Stimulated activated CD8-positive, alpha-beta memory T cell treated with anti-CD3 and anti-CD28 coated beads, Interleukin-15, amount 100 ng/mL, for 4 hours (primary cell): ENCODE results near the gene SLC25A23.
"Not testable (repeated sequence)": the region's sequence is repeated elsewhere in the genome, so short reads cannot be mapped to it uniquely, and the experiment has no call there.

Experiments used
- DNase-seq, 2 donors: peaks; one replicate each; pipeline ENCODE4 v3.0.0-alpha.2; 2020; ENCODE audit warnings: low read depth in 2 of 2

Gene SLC25A23

GRCh38 chr19:6459262-6460098 is at the start of gene SLC25A23:
SLC25A23 (minus strand) TSS chr19:6459792; CDS start chr19:6459628, 164 bp downstream.
- DNase-seq, result peak; percentile 21 to 40

- DNase-seq, result not testable (repeated sequence)
Observed at GRCh38 chr19:6508028-6508771, 48.6 kb upstream of the SLC25A23 start.

- no peak for DNase-seq
Observed at GRCh38 chr19:6503407-6504201, 44.0 kb upstream of the SLC25A23 start.

- no peak for DNase-seq
Observed at GRCh38 chr19:6501740-6502648, 42.4 kb upstream of the SLC25A23 start, which contains the start of gene TUBB4A. TUBB4A (minus strand) TSS chr19:6502309; CDS start chr19:6502212, 97 bp downstream.

- DNase-seq, result no peak
Observed at GRCh38 chr19:6500837-6501739, 41.5 kb upstream of the SLC25A23 start.

GRCh38 chr19:6499052-6499790 is 39.6 kb upstream of the SLC25A23 start:
- no peak for DNase-seq

GRCh38 chr19:6498294-6499036 is 38.9 kb upstream of the SLC25A23 start:
- no peak for DNase-seq

GRCh38 chr19:6495947-6496346 is 36.4 kb upstream of the SLC25A23 start:
- DNase-seq, result no peak

GRCh38 chr19:6494438-6495036 is 34.9 kb upstream of the SLC25A23 start:
- no peak for DNase-seq

GRCh38 chr19:6491802-6492592 is 32.4 kb upstream of the SLC25A23 start:
- DNase-seq, result no peak

- DNase-seq, result no peak
Observed at GRCh38 chr19:6490134-6490533, 30.5 kb upstream of the SLC25A23 start.

GRCh38 chr19:6489278-6490061 is 29.9 kb upstream of the SLC25A23 start:
- no peak for DNase-seq

GRCh38 chr19:6484831-6485230 is 25.2 kb upstream of the SLC25A23 start:
- no peak for DNase-seq

GRCh38 chr19:6484230-6484629 is 24.6 kb upstream of the SLC25A23 start:
- DNase-seq, result no peak

GRCh38 chr19:6483235-6483634 is 23.6 kb upstream of the SLC25A23 start:
- no peak for DNase-seq

GRCh38 chr19:6482343-6482686 is 22.7 kb upstream of the SLC25A23 start:
- DNase-seq, result no peak
